Right atrium auricular region (tissue), 2 donors: Measurements from ENCODE around the gene MRAP2. TPM values are rescaled to one million over a fixed set of nuclear protein-coding genes. Genes with fewer than 3 reads are reported as not detected.

Experiments
- DNase-seq: peaks from one replicate; pipeline ENCODE4 v3.0.0-alpha.2; 2019; ENCODE audit warnings: low spot score
- H3K27ac ChIP-seq, 2 donors: fragments of 200-600 bp; sonication (generic); 1 replicate in 1 of 2; 2 replicates in 1 of 2; pipeline ENCODE4 v1.5.1; 2016 to 2019
- H3K27me3 ChIP-seq, 2 donors: fragments of 200-600 bp; sonication (generic); one replicate each; pipeline versions ENCODE4 v1.5.1 to v1.6.0; 2017 to 2019
- H3K36me3 ChIP-seq: fragments of 200-600 bp; sonication (generic); one replicate; pipeline ENCODE4 v1.5.1; 2016
- H3K4me1 ChIP-seq, 2 donors: fragments of 200-600 bp; sonication (generic); one replicate each; pipeline versions ENCODE4 v1.5.1 to v1.6.0; 2017 to 2019
- H3K4me3 ChIP-seq, 2 donors: fragments of 200-600 bp; sonication (generic); 1 replicate in 1 of 2; 2 replicates in 1 of 2; pipeline ENCODE4 v1.5.1; 2017 to 2019; ENCODE audit warnings: mild to moderate bottlenecking in 1 of 2, moderate library complexity in 1 of 2
- H3K9me3 ChIP-seq, 2 donors: fragments of 200-600 bp; sonication (generic); one replicate each; pipeline ENCODE4 v1.5.1; 2019
- CTCF ChIP-seq, 2 donors: fragments of 200-600 bp; sonication (generic); IDR thresholded peaks; one replicate each; pipeline ENCODE4 v1.5.1; 2019; ENCODE audit warnings: antibody characterized with exemption in 2 of 2
- total RNA-seq, 2 donors: library from RNA; depleted of rRNA; stranded (reverse); fragments of >200 nt; gene quantifications; one replicate each; pipeline ENCODE4 v1.1.0, GENCODE V29; 2016

MRAP2 gene
- total RNA-seq, 2 donors from 2014 or later, result 0.20 TPM; not detected in 1

- Histone ChIP-seq H3K27me3 (no peaks in the 10 kb centered on the region), H3K4me1 (no peaks in the 10 kb centered on the region), H3K4me3 (no peak overlapping the region), H3K9me3 (no peaks in the 10 kb centered on the region), H3K36me3 (peaks cover 4% of the 10 kb centered on the region), H3K27ac (no peak overlapping the region)
- TF ChIP-seq CTCF (IDR thresholded peaks at IDR 0.05), result no peak
- no peak for DNase-seq
These were observed 103.4 kb downstream of the MRAP2 start for GRCh38 chr6:84137051-84137375.

GRCh38 chr6:84137989-84138575 lies 104.5 kb downstream of the MRAP2 start:
- TF ChIP-seq CTCF (IDR thresholded peaks at IDR 0.05), result no peak
- DNase-seq, result no peak
- Histone ChIP-seq H3K4me3 (no peak overlapping the region), H3K36me3 (peaks cover 4% of the 10 kb centered on the region), H3K4me1 (no peaks in the 10 kb centered on the region), H3K27me3 (no peaks in the 10 kb centered on the region), H3K9me3 (no peaks in the 10 kb centered on the region), H3K27ac (no peak overlapping the region)

GRCh38 chr6:84139311-84139710 lies 105.7 kb downstream of the MRAP2 start:
- Histone ChIP-seq H3K4me3 (no peak overlapping the region), H3K36me3 (peaks cover 4% of the 10 kb centered on the region), H3K27ac (no peak overlapping the region), H3K4me1 (no peaks in the 10 kb centered on the region), H3K27me3 (no peaks in the 10 kb centered on the region), H3K9me3 (no peaks in the 10 kb centered on the region)
- TF ChIP-seq CTCF (IDR thresholded peaks at IDR 0.05), result no peak
- DNase-seq, result no peak

Other genes starting within 250 kb of the MRAP2 start
- not detected for gene RIPPLY2, start 180.4 kb upstream of the MRAP2 start, total RNA-seq
- 1 to 10 TPM; 3.3 to 3.9 TPM for gene CYB5R4, start 174.1 kb upstream of the MRAP2 start, total RNA-seq
- 1 to 10 TPM; 3.5 to 5.5 TPM for gene CEP162, start 193.9 kb downstream of the MRAP2 start, total RNA-seq